ENCODE measurements around the gene GMIP.
A peak's percentile ranks its signal among the peaks of the same experiment; 100 is the strongest.

GMIP gene

DNA sequence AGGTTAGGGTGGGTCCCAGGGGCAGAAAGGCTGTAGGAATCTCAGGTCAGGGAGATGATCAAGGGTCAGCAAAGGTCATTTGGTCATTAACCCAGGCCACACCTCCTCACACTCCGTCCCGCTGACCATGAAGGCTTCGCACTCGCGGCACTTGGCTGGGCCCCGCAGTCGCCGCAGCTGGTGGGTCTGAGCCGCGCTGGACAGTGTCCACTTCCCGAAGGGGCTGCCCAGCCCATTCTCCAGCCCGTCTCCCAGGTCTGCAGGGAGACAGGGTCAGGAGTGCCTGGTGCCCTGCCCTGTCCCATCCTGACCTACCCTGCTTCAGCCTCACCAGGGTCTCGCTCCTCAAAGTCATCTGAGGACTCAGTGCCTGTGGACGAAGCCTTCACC is 8.1 kb downstream of the GMIP start:
- ATAC-seq (no peak), DNase-seq (no peak)

DNA sequence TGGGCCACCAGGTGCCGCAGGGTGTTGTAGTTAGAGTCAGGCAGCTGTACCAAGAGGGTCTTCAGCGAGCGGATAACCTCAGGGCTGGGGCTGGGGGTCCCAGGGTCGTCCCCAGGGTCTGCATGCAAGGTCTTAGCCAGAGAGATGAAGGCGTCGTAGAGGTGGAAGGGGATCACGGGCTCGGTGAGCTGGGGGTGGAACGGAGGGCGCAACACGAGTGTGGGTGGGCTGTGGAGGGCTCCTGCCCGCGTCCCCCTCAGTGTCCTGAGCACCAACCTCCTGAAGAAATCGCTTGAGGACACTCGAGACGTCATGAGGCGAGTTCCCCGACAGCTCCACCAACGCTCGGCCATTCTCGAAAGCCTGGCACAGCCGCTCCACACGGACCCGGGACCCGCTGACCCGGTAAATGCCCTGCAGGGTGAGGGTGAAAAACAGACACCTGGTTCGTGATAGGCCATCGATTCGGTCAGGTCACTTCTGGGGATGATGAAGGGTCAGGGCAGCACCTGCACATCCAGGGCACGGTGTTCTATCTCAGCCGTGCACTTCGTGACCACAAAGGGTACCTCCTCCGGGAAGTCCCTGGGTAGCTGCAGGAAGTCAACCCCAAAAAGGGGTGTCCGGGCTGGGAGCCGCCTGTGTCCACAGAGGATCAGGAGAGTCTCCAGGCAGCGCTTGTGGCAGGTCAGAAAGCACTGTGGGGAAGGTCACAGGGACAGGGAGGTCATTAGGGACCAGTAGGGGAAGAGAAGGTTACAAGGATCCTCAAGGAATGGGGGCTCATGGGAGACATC is 8.7 kb downstream of the GMIP start:
- ATAC-seq: no peak
- DNase-seq: no peak

DNA sequence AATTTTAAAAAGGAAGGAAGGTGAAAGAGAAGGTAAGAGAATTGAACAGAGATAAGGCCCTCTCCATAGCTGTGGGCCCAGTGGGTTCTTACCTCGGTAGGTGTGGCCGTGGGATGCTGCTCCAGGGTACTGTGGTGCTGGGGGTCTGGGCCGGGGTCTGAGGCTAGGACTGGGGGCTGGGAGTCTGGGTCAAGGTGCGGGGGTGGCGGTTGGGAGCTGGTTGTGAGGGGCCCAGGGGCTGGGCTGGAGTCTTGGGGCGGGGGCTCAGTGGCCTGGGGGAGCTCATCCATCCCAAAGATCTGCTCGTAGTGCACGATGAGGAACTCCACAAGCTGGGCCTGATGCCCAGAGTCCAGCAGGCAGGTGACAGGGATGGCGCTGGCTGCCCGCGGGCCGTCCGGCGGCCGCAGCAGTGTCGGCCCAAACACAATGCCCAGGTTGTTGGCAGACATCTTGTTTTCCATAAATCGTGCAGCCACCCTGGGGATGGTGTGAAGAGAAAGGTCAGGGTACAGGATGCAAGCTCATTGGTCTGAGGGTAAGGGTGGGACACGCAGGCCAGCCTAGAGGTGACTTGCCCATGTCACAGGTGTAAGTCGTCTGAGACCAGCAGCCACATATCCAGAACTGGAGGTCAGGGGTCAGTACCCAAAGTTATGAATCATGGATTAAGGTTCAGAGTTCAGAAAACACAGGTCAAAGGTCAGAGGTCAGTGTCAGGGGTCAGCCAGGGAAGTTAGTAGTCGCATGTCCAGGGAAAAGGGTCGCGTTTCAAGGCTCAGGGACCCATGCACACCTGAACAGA is 9.5 kb downstream of the GMIP start:
- ATAC-seq: no peak
- no peak for DNase-seq

DNA sequence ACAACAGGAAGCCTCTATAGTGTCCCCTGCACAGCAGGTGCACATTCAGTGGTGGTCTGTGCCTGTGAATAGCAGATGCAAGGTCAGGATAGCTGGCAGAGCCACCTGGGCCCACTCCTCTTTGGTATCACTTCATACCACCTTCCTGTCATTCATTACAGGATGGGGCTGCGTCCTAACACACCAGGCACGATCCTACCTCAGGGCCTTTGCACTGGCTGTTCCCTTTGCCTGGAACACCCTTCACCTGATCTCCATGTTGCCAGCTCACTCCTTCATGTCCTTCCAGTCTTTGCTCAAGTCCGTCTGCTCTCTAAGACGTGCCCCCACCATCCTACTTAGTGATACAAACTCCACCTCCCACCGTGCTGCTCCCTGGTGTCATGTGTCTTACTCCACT is 10.8 kb downstream of the GMIP start:
- ATAC-seq (no peak), DNase-seq (no peak)

DNA sequence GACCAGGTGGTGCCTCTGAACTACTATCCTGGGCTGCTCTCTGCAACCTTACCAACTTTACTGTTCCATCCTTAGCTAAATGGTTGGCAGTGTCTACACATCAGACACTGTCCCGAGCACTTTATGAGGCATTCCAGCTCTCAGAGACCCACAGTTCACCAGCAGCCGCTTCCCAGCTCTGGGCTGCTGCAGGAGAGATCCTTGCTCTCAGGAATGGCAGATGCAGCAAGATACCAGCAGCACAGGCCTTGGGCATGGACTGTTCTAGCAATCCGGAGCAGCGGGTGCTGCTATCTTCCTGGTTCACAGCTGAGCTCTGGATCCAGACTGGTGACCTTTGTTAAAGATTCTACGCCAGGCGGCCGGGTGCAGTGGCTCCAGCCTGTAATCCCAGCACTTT is 12.1 kb downstream of the GMIP start:
- no peak for DNase-seq
- ATAC-seq: no peak

DNA sequence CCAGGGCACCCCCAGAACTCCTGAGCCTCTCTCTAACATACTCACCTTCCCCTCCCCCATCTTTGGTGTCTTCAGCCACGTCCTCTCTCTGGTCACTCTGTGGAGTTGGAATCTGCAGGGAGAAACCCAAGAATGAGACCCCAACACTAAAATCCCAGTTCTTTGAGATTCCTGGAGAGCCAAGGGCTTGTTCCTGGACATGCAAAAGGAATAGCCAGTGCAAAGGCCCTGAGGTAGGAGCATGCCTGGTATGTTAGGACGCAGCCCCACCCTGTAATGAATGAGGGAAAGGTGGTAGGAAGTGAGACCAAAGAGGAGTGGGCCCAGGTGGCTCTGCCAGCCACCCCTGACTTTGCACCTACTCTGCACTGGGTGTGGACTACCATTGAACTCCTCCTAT is 13.0 kb downstream of the GMIP start:
- DNase-seq (no peak), ATAC-seq (no peak)

DNA sequence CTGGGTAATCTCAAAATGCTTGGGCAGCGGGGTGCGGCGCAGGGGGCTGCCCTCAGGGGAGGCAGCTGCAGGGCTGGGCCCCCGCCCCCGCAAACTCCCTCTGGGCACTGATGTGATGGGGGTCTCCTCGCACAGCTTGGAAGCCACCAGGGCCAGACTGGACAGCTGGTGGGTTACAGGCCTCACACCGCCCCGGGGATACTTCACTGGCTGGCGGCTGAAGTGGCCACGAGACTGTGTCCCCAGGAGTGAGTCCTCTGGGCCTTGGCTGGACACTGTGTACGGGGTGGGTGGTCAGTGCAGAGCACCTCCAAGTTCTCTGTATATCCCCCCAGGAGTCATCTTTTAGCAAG is 13.4 kb downstream of the GMIP start:
- no peak for DNase-seq
- no peak for ATAC-seq

DNA sequence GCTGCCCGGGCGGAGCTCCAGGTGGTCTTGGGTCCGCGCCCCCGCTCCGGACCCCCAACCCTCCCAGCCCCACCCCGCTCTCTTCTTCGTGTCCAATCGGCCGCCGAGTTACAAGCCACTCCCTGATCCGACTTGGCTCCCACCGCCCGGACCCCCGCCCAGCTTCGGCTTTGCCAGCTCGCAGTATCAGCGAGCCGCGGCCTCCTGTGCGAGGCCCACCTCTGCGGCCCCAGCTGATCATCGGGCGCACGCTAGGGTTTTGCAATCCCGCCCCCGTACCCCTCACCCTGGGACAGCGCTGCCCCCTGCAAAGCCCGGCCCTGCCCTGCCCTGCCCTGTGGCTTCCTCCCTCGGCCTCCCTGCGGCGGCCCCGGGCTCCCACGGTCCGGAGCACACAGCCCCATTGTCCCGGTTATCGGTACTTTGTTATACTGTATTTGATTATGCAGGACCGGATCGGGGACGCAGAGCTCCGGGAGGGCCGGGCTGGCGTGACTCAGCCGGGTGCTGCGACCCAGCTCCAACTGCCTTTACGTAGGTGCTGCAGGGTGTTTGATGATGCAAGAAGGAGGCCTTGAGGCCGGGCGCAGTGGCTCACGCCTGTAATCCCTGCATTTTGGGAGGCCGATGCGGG is 14.8 kb downstream of the GMIP start:
- ATAC-seq (peak; percentile 48), DNase-seq (peak; percentile 55)

DNA sequence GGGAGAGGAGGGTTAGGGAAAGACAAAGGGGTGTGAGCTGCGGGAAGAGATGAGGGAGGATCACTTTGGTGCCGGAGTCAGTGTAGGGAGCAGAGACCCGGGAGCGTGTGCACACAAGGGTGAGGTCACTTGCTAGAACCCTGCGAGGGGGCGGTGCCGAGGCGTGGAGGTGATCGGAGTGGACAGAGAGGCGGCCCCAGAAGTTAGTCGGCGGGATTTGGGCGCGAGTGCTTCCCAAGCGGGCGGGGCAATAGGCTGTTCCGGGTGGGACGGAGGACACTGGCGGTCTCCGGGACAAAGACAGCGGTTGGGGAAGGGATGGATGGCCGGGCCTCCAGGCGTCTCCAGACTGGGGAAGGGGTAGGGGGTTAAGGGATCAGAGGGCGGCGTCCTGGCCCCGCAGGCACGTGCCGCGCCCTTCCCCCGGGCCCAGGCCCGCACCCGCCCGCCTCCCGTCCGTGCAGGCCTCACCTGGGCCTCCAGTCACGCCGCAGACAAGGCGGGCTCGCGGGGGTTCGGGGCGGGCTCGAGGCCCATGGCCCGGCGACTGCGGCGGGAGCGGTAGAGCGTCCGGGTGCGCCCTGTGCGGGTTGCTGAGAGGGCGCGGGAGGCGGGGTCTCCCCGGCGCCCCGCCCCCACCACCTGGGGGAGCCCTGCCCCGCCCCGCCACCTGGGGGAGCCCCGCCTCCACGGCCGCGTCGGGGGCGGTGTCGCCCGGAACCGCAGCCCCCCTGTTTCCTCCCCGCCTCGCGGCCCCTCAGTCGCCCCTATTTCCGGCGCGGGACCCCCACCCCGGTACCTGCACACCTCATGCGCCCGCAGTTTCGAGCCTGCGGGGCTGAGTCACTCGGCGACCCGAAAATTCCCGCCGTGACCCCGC is 15.6 kb downstream of the GMIP start, which contains the start of gene LPAR2:
LPAR2 (minus strand) TSS at position 600 of the 880 bp plus-strand sequence. CDS start 945 bp downstream, outside the sequence.
- DNase-seq: peak; percentile 73
- ATAC-seq: peak; percentile 65

DNA sequence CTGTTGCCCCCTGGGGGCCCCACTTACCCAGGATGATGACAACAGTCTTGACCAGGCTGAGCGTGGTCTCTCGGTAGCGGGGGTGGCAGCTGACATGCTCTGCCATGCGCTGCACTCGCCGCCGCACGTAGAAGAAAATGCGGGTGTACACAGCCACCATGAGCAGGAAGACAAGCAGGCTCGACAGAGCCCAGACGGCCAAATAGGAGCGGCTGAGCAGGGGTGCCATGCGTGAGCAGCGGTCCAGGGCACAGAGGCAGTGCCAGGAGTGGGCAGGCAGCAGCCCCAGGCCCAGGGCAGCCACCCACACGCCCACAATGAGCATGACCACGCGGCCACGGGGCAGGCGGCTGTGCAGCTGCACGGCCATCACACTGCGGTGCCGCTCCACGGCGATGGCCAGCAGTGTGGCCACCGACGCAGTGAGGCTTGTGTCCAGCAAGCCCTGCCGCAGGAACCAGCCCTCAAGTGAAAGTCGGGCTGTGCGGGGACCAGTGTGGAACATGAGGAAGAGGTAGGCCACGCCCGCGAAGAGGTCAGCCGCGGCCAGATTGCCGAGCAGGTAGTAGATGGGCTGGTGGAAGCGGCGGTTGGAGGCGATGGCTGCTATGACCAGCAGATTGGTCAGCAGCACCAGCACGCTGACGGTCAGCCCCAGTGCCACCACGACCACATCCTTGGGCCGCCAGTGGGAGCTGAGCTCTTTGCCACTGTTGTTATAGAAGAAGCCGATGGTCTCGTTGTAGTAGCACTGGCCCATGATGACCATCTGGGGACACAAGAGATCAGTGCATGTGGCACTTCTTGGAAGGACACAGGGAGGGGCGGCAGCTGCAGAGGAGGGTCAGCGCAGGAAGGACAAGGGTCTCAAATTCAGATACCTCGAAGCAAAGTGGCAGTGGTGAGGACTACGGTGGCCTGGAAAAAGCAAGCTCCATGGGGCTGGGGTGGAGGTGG is 16.7 kb downstream of the GMIP start:
- ATAC-seq (no peak), DNase-seq (no peak)

DNA sequence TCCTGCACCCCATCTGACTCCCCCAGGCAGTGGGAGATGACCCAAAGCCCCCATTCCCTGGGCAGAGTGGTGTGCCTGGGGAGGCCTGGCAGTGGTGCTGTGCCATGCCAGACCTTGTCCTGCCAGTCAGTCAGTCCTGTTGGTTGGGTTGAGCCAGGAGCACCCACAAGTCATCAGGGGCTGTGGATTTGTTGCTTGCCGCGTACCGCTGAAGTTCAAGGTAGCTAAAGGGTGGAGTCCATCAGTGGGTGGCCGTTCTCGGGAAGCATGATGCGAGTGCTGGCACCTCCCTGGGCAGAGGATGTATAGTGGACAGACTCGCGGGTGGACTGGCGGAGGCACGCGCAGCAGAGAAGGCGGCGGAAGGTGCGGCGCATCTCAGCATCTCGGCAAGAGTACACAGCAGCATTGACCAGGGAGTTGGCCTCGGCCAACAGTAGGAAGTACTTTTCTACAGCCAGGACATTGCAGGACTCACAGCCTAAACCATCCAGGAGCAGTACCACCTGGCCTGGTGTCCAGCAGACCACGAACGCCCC is 19.4 kb downstream of the GMIP start:
- no peak for ATAC-seq
- no peak for DNase-seq

DNA sequence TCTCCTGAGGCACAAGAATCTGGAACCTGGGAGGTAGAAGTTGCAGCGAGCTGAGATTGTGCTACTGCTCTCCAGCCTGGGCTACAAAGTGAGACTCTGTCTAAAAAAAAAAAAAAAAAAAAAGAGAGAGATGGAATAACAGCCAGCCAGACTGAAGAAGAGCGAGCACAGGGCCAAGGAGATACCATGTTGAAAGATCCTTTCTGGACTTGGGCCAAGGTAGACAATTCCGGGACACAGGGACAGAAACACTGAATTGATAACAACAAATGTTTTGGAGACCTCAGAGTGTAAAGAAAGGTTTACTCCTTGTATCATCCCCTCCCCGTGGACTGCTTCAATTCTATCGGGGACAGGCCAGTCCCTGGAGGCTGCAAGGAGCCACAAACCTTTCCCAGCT is 20.1 kb downstream of the GMIP start:
- no peak for ATAC-seq

DNA sequence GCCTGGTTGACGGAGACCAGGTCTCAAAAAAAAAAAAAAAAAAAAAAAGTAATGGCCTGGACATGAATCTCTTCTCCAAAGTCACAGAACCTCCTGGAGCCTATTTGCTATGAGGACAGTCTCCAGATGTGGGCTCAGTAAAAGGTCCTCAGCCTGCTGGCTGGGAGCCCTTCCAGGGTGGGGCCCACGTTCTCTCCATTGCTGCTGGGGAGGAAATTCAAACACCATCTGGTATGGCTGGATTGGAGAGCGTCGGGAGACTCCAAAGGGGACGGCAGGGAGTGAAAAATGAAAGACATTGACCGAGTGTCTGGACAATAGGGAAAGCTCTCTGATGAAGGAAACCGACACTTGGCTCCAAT is 23.6 kb downstream of the GMIP start:
- ATAC-seq (no peak), DNase-seq (no peak)

More for the DNA sequence above, 20.1 kb downstream of the GMIP start:
- no peak for DNase-seq

DNA sequence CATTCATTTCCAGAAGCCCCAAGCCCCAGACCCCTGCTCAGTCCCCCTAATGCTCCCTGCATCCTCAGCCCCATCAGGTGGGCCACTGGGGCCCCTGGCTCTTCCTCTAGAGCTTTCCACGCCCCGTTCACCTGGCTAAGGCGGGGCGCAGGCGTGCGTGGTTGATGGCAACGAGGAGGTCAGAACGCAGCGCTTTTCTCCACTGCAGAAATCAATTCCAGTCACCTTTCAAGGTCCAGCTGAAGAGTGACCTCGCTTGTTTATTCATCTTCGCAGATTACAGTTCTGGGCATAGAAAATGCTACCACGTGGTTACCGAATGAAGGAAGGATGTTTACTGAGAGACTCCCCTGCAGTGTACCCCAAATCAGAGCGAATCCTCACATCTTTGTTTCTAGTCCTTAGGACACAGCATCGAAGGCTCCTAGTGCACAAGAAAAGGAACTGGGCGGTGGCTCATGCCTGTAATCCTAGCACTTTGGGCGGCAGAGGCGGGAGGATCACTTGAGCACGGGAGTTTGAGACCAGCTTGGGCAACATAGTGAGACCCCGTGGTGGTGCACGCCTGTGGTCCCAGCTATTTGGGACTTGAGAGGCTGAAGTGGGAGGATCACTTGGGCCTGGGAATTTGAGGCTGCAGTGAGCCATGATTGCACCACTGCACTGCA is 24.1 kb downstream of the GMIP start:
- ATAC-seq: no peak
- DNase-seq: no peak

DNA sequence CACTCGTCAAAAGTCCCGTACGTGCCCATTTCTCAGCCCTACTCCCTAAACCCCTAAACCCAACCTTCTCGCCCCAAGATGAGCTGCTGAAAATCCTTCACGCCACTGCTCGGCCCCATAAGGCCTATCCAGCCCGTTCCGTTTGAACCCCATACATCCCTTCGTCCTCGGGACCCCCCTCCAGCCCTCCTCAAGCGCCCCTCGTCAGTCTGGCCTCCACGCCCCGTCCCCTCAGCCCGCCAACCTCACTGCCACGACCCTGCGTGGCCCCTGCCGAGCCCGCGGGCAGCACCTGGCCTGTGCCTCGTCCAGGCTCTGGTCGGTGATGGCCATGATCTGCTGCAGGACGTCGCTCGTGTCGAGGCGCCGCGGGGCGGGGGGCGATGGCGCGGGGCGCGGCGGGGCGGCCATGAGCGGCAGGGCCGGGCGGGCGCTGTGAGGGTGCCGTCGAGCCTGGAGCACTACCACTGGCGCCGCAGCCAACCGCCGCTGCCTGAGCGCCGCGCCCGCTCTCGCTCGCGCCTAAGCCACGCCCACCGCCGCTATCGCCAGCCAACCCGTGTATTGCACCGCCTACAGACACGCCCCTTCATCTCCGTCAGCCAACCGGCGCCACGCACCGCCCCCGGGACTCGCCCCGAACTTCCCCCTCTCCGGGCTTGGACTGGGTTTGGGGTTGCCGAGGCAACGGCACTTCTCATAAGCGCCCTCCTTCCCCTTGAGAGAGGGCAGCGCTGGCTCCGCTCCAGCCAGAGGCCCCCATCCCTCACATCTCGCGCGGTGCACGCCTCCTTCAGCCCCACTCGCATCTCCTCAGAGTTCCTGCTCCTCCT is 25.0 kb downstream of the GMIP start, which contains the start of gene PBX4:
PBX4 (minus strand) TSS at position 469 of the 833 bp plus-strand sequence; CDS start at position 411, 58 bp downstream.
- peak; percentile 94 for ATAC-seq
- DNase-seq: peak; percentile 99

DNA sequence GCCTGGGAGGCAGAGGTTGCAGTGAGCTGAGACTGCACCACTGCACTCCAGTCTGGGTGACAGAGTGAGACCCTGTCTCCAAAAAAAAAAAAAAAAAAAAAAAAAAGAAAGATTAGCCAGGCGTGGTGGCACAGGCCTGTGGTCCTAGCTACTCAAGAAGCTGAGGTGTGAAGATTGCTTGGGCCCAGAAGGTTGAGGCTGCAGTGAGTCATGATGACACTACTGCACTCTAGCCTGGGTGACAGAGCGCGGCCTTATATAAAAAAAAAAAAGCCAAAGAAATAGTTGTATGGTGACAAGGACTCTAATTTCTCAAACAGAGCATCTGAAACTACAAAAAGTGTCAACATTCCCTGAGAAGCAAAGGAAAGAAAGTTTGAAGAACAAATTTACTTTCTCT is 28.4 kb downstream of the GMIP start:
- DNase-seq (peak; percentile 49), ATAC-seq (peak; percentile 70)

DNA sequence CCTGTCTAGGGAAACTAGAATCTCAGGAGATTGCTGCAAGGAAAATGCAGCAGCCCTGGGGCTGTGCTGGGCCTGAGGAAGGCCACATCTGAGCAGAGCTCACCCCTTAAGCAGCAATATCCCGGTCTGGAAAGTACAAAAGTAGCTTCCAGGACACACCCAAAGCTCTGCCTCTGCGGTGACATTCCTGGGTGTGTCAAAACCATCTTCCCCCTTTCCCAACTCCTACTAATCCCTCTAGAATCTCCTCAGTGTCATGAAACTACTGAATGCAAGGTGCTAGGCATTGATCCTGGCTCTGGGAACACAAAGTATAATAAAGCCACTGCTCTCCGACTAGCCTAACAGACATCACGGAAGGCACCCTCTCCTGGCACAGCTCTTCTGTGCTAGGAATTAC is 30.0 kb downstream of the GMIP start:
- DNase-seq (no peak), ATAC-seq (no peak)

DNA sequence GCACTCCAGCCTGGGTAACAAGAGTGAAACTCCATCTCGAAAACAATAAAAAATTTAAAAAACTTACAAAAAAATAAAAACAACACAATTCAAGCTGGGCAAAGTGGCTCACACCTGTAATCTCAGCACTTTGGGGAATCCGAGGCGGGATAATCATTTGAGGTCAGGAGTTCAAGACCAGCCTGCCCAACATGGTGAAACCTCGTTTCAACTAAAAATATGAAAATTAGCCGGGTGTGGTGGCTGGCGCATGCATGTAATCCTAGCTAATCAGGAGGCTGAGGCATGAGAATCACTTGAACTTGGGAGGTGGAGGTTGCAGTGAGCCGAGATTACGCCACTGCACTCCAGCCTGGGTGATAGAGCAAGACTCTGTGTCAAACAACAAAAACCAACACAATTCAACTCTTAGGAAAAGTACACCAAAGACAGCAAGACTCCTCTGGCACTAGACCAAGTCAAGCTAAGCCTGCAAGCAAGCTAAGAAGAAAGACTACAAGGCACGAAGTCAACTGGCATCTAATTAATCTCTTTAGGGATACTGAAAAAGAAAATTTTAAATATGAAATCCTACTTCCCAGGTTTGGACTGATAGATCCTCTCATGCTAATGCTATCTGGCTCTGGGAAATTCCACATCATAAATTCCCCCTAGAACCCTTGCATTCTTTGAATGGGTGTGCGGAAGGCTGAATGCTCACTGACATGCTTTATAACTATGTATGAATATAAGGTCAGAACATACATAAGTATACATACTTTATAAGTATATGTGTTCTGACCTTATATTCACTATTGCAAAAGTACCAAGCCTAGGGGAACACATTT is 32.9 kb downstream of the GMIP start:
- ATAC-seq (no peak), DNase-seq (no peak)
